HFF-Myc (cell line): ENCODE results near the gene GAA.

ENCODE experiments used
- DNase-seq: peaks from one replicate; pipeline ENCODE4 v3.0.0-alpha.2; 2011; ENCODE audit warnings: low read depth; ENCODE audit errors: extremely low read depth
- H3K4me3 ChIP-seq: replicated peaks from 2 replicates; pipeline ENCODE4 v1.5.1; 2011; ENCODE audit warnings: low read depth, mild to moderate bottlenecking, control low read depth, low read length
- CTCF ChIP-seq: IDR thresholded peaks from 2 replicates; pipeline ENCODE4 v1.5.1; 2012; ENCODE audit warnings: mild to moderate bottlenecking, low read depth, low read length, control low read depth; ENCODE audit errors: missing control alignments

GAA gene

GRCh38 chr17:80130992-80131391 is 29.6 kb downstream of the GAA start:
- no peak overlapping the region for H3K4me3 ChIP-seq
- TF ChIP-seq CTCF = no peak
- DNase-seq = no peak

DNA sequence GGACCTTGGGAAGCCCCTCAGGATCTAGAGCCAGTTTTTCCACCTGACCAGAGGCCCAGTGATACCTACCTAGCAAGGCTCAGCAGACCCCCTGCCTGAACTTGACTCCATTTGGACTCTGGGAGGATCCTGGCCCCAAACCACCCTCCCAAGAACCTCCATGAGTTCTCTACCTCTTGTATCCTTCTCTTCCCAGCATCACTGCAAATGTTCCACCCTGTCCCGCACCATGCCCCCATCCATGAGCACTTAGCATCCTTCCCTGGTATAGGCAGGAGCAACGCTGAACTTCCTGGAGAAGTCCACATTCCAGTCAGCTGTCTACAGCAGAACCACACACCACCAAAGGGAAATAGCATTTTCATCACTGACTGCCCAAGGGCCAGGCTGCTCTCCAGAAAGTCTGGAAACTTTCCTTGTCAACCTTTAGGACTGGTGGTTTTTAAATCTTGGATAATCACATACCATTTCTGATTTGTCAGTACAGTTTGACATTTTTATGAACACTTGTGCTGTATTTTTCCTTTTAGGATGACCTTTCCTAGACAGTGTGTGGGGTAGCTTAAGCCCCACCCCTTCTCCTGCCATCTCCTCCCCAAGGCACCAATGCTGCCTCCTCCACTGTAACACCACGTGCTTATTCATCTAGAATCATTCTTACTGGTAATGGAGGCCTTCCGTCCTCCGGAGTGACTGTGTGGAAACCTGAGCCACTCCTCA is 31.7 kb downstream of the GAA start:
- no peak overlapping the region for H3K4me3 ChIP-seq
- no peak for DNase-seq
- no peak for TF ChIP-seq CTCF

- TF ChIP-seq CTCF = no peak
- DNase-seq = no peak
- H3K4me3 ChIP-seq = no peak overlapping the region
These were observed 32.2 kb downstream of the GAA start for GRCh38 chr17:80133626-80133970.

DNA sequence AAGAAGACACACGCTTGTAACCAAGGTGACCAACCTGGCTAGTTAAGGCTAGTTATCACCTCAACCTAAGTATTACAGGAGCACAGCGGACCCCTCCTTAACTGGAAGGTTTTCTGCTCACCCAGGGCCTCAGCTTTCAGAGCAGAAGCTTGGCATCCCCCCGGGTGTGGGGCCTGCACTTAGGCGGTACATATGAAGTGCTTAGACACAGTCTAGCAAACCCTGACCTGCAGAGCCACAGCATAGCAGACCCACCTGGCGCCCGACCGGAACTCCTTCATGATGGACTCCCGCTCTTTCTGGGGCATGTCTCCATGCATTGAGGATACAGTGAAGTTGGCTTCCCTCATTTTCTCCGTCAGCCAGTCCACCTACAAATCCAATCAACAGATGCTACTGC is 35.8 kb downstream of the GAA start:
- TF ChIP-seq CTCF = no peak
- no peak for DNase-seq
- no peak overlapping the region for H3K4me3 ChIP-seq

- DNase-seq = no peak
- TF ChIP-seq CTCF = no peak
- no peak overlapping the region for H3K4me3 ChIP-seq
These were observed 37.6 kb downstream of the GAA start for GRCh38 chr17:80138856-80139426.

- no peak for DNase-seq
- H3K4me3 ChIP-seq = no peak overlapping the region
These were observed 40.2 kb downstream of the GAA start for GRCh38 chr17:80141463-80142165.

More at GRCh38 chr17:80141463-80142165, 40.2 kb downstream of the GAA start:
- TF ChIP-seq CTCF = no peak
